ENCODE measurements around the gene SPESP1.

- no peak for TF ChIP-seq POLR2AphosphoS5 (IDR thresholded peaks at IDR 0.05; ENCODE audit: low read depth, low read length)
- no peak for TF ChIP-seq CTCF (IDR thresholded peaks at IDR 0.05)
- no peak for TF ChIP-seq REST (IDR thresholded peaks at IDR 0.05; ENCODE audit: insufficient read depth in 1 of 2, low read depth in 2 of 2, low read length in 1 of 2)
Observed at GRCh38 chr15:68986322-68986721, 56.0 kb downstream of the SPESP1 start.
